GM18517 (cell line): ENCODE data around the gene SLC5A9.
"Not testable (repeated sequence)": the region's sequence is repeated elsewhere in the genome, so short reads cannot be mapped to it uniquely, and the experiment has no call there.

ENCODE experiments used
- ATAC-seq: cut with Tn5 transposase; IDR thresholded peaks from one replicate; pipeline ENCODE4 v1.9.1; 2021; ENCODE audit warnings: mild to moderate bottlenecking, moderate library complexity; ENCODE audit not compliant: unreplicated experiment

SLC5A9 gene

GRCh38 chr1:48213462-48213861 is 9.1 kb upstream of the SLC5A9 start:
- ATAC-seq: not testable (repeated sequence)

GRCh38 chr1:48214366-48214765 is 8.2 kb upstream of the SLC5A9 start:
- ATAC-seq: not testable (repeated sequence)

GRCh38 chr1:48214820-48215219 is 7.7 kb upstream of the SLC5A9 start:
- ATAC-seq: no peak

GRCh38 chr1:48215222-48215621 is 7.3 kb upstream of the SLC5A9 start:
- ATAC-seq: no peak

GRCh38 chr1:48215889-48216288 is 6.6 kb upstream of the SLC5A9 start:
- ATAC-seq: no peak

- ATAC-seq: no peak
Measured at GRCh38 chr1:48216313-48216712, 6.2 kb upstream of the SLC5A9 start.

- ATAC-seq: no peak
Measured at GRCh38 chr1:48216941-48217340, 5.6 kb upstream of the SLC5A9 start.

- no peak for ATAC-seq
Measured at GRCh38 chr1:48217856-48218255, 4.7 kb upstream of the SLC5A9 start.

GRCh38 chr1:48219803-48220202 is 2.7 kb upstream of the SLC5A9 start:
- no peak for ATAC-seq

- ATAC-seq: no peak
Measured at GRCh38 chr1:48221122-48221521, 1.4 kb upstream of the SLC5A9 start.

- no peak for ATAC-seq
Measured at GRCh38 chr1:48221657-48222056, 859 bp upstream of the SLC5A9 start.

- ATAC-seq: no peak
Measured at GRCh38 chr1:48223366-48224240, 1.1 kb downstream of the SLC5A9 start.

- no peak for ATAC-seq
Measured at GRCh38 chr1:48224791-48225190, 2.3 kb downstream of the SLC5A9 start.

- no peak for ATAC-seq
Measured at GRCh38 chr1:48225579-48225978, 3.1 kb downstream of the SLC5A9 start.

- ATAC-seq: no peak
Measured at GRCh38 chr1:48227165-48228013, 4.9 kb downstream of the SLC5A9 start.

GRCh38 chr1:48228156-48228555 is 5.6 kb downstream of the SLC5A9 start:
- ATAC-seq: no peak

GRCh38 chr1:48229317-48229716 is 6.8 kb downstream of the SLC5A9 start:
- no peak for ATAC-seq

- ATAC-seq: no peak
Measured at GRCh38 chr1:48230236-48230635, 7.7 kb downstream of the SLC5A9 start.

GRCh38 chr1:48232722-48233121 is 10.2 kb downstream of the SLC5A9 start:
- no peak for ATAC-seq

GRCh38 chr1:48233666-48234485 is 11.4 kb downstream of the SLC5A9 start:
- no peak for ATAC-seq

- no peak for ATAC-seq
Measured at GRCh38 chr1:48235652-48236051, 13.1 kb downstream of the SLC5A9 start.
